Activated CD4-positive, alpha-beta memory T cell treated with anti-CD3 and anti-CD28 coated beads for 36 hours (primary cell): Measurements from ENCODE around the gene MRPS14. TPM values are rescaled to one million over a fixed set of nuclear protein-coding genes. Genes with fewer than 3 reads are reported as not detected.

ENCODE experiments used
- CTCF ChIA-PET: fragments of 350-600 bp; sonication (Branson Sonifier 250); formaldehyde crosslinking; loops from one replicate; lab custom pipeline; 2021; ENCODE audit warnings: antibody characterized with exemption, inconsistent platforms; lab: Charles Lee
- POLR2A ChIA-PET: fragments of 350-600 bp; sonication (Branson Sonifier 250); formaldehyde crosslinking; loops from one replicate; lab custom pipeline; 2021; ENCODE audit warnings: antibody characterized with exemption; lab: Charles Lee
- DNase-seq: peaks from one replicate; pipeline ENCODE4 v3.0.0-alpha.2; 2020
- H3K27ac Mint-ChIP-seq: one replicate; pipeline ENCODE4 v1.8.0; 2021; ENCODE audit warnings: mixed read lengths
- H3K27me3 Mint-ChIP-seq: one replicate; pipeline ENCODE4 v1.8.0; 2021; ENCODE audit warnings: mixed read lengths
- H3K36me3 Mint-ChIP-seq: one replicate; pipeline ENCODE4 v1.8.0; 2021; ENCODE audit warnings: mixed read lengths
- H3K4me1 Mint-ChIP-seq: one replicate; pipeline ENCODE4 v1.8.0; 2021; ENCODE audit warnings: low read depth, mixed read lengths
- H3K4me3 Mint-ChIP-seq: one replicate; pipeline ENCODE4 v1.8.0; 2021; ENCODE audit warnings: mild to moderate bottlenecking, mixed read lengths
- H3K9me3 Mint-ChIP-seq: one replicate; pipeline ENCODE4 v1.8.0; 2021; ENCODE audit warnings: mixed read lengths
- intact Hi-C: fragments of 100-400 bp; cut with micrococcal nuclease; formaldehyde crosslinking; loops from one replicate; pipeline ENCODE4 v1.15.1; 2023
- total RNA-seq, 2 experiments: library from RNA; stranded (reverse); gene quantifications; one replicate each; pipeline ENCODE4 v1.2.3, GENCODE V29; 2021

The MRPS14 gene
- total RNA-seq = 10 to 100 TPM; 44.7 to 47.6 TPM

- peaks cover 3% of the 10 kb centered on the region for H3K36me3 Mint-ChIP-seq
- H3K4me1 Mint-ChIP-seq = peaks cover 24% of the 10 kb centered on the region
- H3K4me3 Mint-ChIP-seq = peak within 1 kb of the TSS; percentile 94
- no peaks in the 10 kb centered on the region for H3K9me3 Mint-ChIP-seq
- POLR2A ChIA-PET = interaction anchor here (0.7 to 2.6 kb wide), 12 partner anchors 9 to 1184 kb away, joined by 3 to 50 read pairs (median 4); partner anchors contain the start of genes CACYBP and ZBTB37
- peak; percentile 99 for DNase-seq
- peak within 1 kb of the TSS; percentile 88 for H3K27ac Mint-ChIP-seq
- no peaks in the 10 kb centered on the region for H3K27me3 Mint-ChIP-seq
- CTCF ChIA-PET = interaction anchor here (0.6 to 2.7 kb wide), 9 partner anchors 8 to 1493 kb away, joined by 3 to 14 read pairs (median 3); no protein-coding TSS in a partner anchor
- intact Hi-C loops = loop anchor here (1.0 to 2.0 kb wide), 5 partner anchors 18 to 1184 kb away; partner anchors contain the start of genes CACYBP and COP1
Observed at GRCh38 chr1:175023043-175023921, at the start of gene MRPS14. TSS of gene MRPS14 (minus strand) at chr1:175023425. CDS start at chr1:175023408, 17 bp downstream.

- peak; percentile 62 for DNase-seq
Observed at GRCh38 chr1:175072099-175072951, 49.1 kb upstream of the MRPS14 start.

GRCh38 chr1:175071276-175071943 is 48.2 kb upstream of the MRPS14 start:
- peaks cover 13% of the 10 kb centered on the region for H3K4me1 Mint-ChIP-seq
- no peak for DNase-seq
- no peak overlapping the region for H3K4me3 Mint-ChIP-seq
- H3K9me3 Mint-ChIP-seq = no peaks in the 10 kb centered on the region
- CTCF ChIA-PET = no interaction called here
- POLR2A ChIA-PET = no interaction called here
- peaks cover 26% of the 10 kb centered on the region for H3K27me3 Mint-ChIP-seq
- no peak overlapping the region for H3K27ac Mint-ChIP-seq
- no peaks in the 10 kb centered on the region for H3K36me3 Mint-ChIP-seq
- intact Hi-C loops = no loop called here

More at GRCh38 chr1:175072099-175072951, 49.1 kb upstream of the MRPS14 start:
- intact Hi-C loops = no loop called here
- H3K4me3 Mint-ChIP-seq = no peak overlapping the region
- no peaks in the 10 kb centered on the region for H3K36me3 Mint-ChIP-seq
- peaks cover 23% of the 10 kb centered on the region for H3K27me3 Mint-ChIP-seq
- H3K4me1 Mint-ChIP-seq = peaks cover 13% of the 10 kb centered on the region
- POLR2A ChIA-PET = no interaction called here
- no peaks in the 10 kb centered on the region for H3K9me3 Mint-ChIP-seq
- CTCF ChIA-PET = no interaction called here
- no peak overlapping the region for H3K27ac Mint-ChIP-seq

GRCh38 chr1:175070818-175071217 is 47.6 kb upstream of the MRPS14 start:
- no peaks in the 10 kb centered on the region for H3K9me3 Mint-ChIP-seq
- intact Hi-C loops = no loop called here
- POLR2A ChIA-PET = no interaction called here
- DNase-seq = no peak
- no peak overlapping the region for H3K4me3 Mint-ChIP-seq
- CTCF ChIA-PET = no interaction called here
- peaks cover 13% of the 10 kb centered on the region for H3K4me1 Mint-ChIP-seq
- no peaks in the 10 kb centered on the region for H3K36me3 Mint-ChIP-seq
- H3K27me3 Mint-ChIP-seq = peaks cover 29% of the 10 kb centered on the region
- no peak overlapping the region for H3K27ac Mint-ChIP-seq

- Mint-ChIP-seq H3K36me3 (no peaks in the 10 kb centered on the region), H3K4me3 (no peak within 1 kb of the TSS), H3K27me3 (peaks cover 17% of the 10 kb centered on the region), H3K4me1 (peaks cover 9% of the 10 kb centered on the region), H3K27ac (no peak within 1 kb of the TSS), H3K9me3 (no peaks in the 10 kb centered on the region)
- no peak for DNase-seq
- ChIA-PET POLR2A (no interaction called here), CTCF (interaction anchor here (0.9 to 1.4 kb wide), 2 partner anchors 84 to 87 kb away, joined by 3 read pairs; no protein-coding TSS in a partner anchor)
- intact Hi-C loops = no loop called here
Observed at GRCh38 chr1:175067362-175068106, 44.3 kb upstream of the MRPS14 start, which contains the start of gene TNN. TSS of gene TNN (plus strand) at chr1:175067833. CDS start at chr1:175077419, 9,586 bp downstream.

- H3K27me3 Mint-ChIP-seq = peaks cover 9% of the 10 kb centered on the region
- H3K4me1 Mint-ChIP-seq = no peaks in the 10 kb centered on the region
- CTCF ChIA-PET = interaction anchor here (0.6 to 0.8 kb wide), 2 partner anchors 33 to 63 kb away, joined by 5 read pairs; no protein-coding TSS in a partner anchor
- intact Hi-C loops = no loop called here
- H3K4me3 Mint-ChIP-seq = no peak overlapping the region
- POLR2A ChIA-PET = interaction anchor here (1.0 kb wide), 1 partner anchor 38 kb away, joined by 4 read pairs; no protein-coding TSS in a partner anchor
- no peak overlapping the region for H3K27ac Mint-ChIP-seq
- no peaks in the 10 kb centered on the region for H3K36me3 Mint-ChIP-seq
- no peak for DNase-seq
- H3K9me3 Mint-ChIP-seq = no peaks in the 10 kb centered on the region
Observed at GRCh38 chr1:175062858-175063257, 39.6 kb upstream of the MRPS14 start.

- CTCF ChIA-PET = interaction anchor here (0.8 kb wide), 1 partner anchor 33 kb away, joined by 5 read pairs; no protein-coding TSS in a partner anchor
Observed at GRCh38 chr1:175062339-175062738, 39.1 kb upstream of the MRPS14 start.

GRCh38 chr1:175054736-175055135 is 31.5 kb upstream of the MRPS14 start:
- Mint-ChIP-seq H3K27me3 (peaks cover 18% of the 10 kb centered on the region), H3K4me3 (no peak overlapping the region), H3K4me1 (no peaks in the 10 kb centered on the region), H3K27ac (no peak overlapping the region), H3K36me3 (no peaks in the 10 kb centered on the region), H3K9me3 (no peaks in the 10 kb centered on the region)
- intact Hi-C loops = no loop called here
- POLR2A ChIA-PET = interaction anchor here (0.6 kb wide), 1 partner anchor 283 kb away, joined by 3 read pairs; no protein-coding TSS in a partner anchor
- DNase-seq = no peak
- CTCF ChIA-PET = no interaction called here

More at GRCh38 chr1:175062339-175062738, 39.1 kb upstream of the MRPS14 start:
- POLR2A ChIA-PET = interaction anchor here (1.0 kb wide), 1 partner anchor 39 kb away, joined by 4 read pairs; no protein-coding TSS in a partner anchor
- Mint-ChIP-seq H3K27ac (no peak overlapping the region), H3K4me1 (no peaks in the 10 kb centered on the region), H3K4me3 (no peak overlapping the region), H3K9me3 (no peaks in the 10 kb centered on the region), H3K36me3 (no peaks in the 10 kb centered on the region), H3K27me3 (peaks cover 8% of the 10 kb centered on the region)
- intact Hi-C loops = no loop called here
- no peak for DNase-seq

- Mint-ChIP-seq H3K9me3 (no peaks in the 10 kb centered on the region), H3K27ac (no peak overlapping the region), H3K36me3 (no peaks in the 10 kb centered on the region), H3K4me3 (no peak overlapping the region), H3K27me3 (peaks cover 23% of the 10 kb centered on the region), H3K4me1 (no peaks in the 10 kb centered on the region)
- intact Hi-C loops = no loop called here
- CTCF ChIA-PET = interaction anchor here (1.4 kb wide), 1 partner anchor 95 kb away, joined by 5 read pairs; no protein-coding TSS in a partner anchor
- no peak for DNase-seq
- POLR2A ChIA-PET = no interaction called here
Observed at GRCh38 chr1:175050992-175051391, 27.8 kb upstream of the MRPS14 start.

GRCh38 chr1:175045519-175045918 is 22.3 kb upstream of the MRPS14 start:
- peaks cover 15% of the 10 kb centered on the region for H3K27me3 Mint-ChIP-seq
- no peak overlapping the region for H3K27ac Mint-ChIP-seq
- POLR2A ChIA-PET = no interaction called here
- H3K4me1 Mint-ChIP-seq = no peaks in the 10 kb centered on the region
- CTCF ChIA-PET = no interaction called here
- no peak overlapping the region for H3K4me3 Mint-ChIP-seq
- H3K9me3 Mint-ChIP-seq = no peaks in the 10 kb centered on the region
- intact Hi-C loops = no loop called here
- no peak for DNase-seq
- H3K36me3 Mint-ChIP-seq = no peaks in the 10 kb centered on the region
